ENCODE results near the gene ZNF597. TPM values are rescaled to one million over a fixed set of nuclear protein-coding genes. Genes with fewer than 3 reads are reported as not detected.

ZNF597 gene
- total RNA-seq, 4 donors from 2014 or later: 2.1 to 3.2 (median 2.5) TPM

GRCh38 chr16:3486506-3487215, 43.4 kb upstream of the ZNF597 start:
- DNase-seq (ENCODE audit: low spot score in 2 of 2): no peak
- WGBS, 2 donors: 91% methylated on average over 22 to 24 of the region's 24 CpGs
- H3K4me3 ChIP-seq (ENCODE audit: low read depth, poor library complexity, severe bottlenecking): no peak overlapping the region
- intact Hi-C loops (cut with DNase I; ENCODE audit: low total_unique reads): no loop called here
- TF ChIP-seq POLR2A (IDR thresholded peaks at IDR 0.05): no peak
- TF ChIP-seq CTCF (IDR thresholded peaks at IDR 0.05): no peak

- no peak for TF ChIP-seq CTCF (IDR thresholded peaks at IDR 0.05)
- no peak for TF ChIP-seq POLR2A (IDR thresholded peaks at IDR 0.05)
- 88 to 89% methylated on average over 7 to 14 of the region's 20 CpGs for WGBS, 2 donors
- H3K4me3 ChIP-seq (ENCODE audit: low read depth, poor library complexity, severe bottlenecking): no peak overlapping the region
- no peak for DNase-seq (ENCODE audit: low spot score in 2 of 2)
- intact Hi-C loops (cut with DNase I; ENCODE audit: low total_unique reads): no loop called here
Observed at GRCh38 chr16:3485821-3486505, 42.7 kb upstream of the ZNF597 start.

- TF ChIP-seq POLR2A (IDR thresholded peaks at IDR 0.05) (no peak), CTCF (IDR thresholded peaks at IDR 0.05) (no peak)
- no peak overlapping the region for H3K4me3 ChIP-seq (ENCODE audit: low read depth, poor library complexity, severe bottlenecking)
- DNase-seq (ENCODE audit: low spot score in 2 of 2): no peak
- intact Hi-C loops (cut with DNase I; ENCODE audit: low total_unique reads): no loop called here
- WGBS, 2 donors: 87 to 90% methylated on average over 12 to 15 of the region's 15 CpGs
Observed at GRCh38 chr16:3485097-3485745, 41.9 kb upstream of the ZNF597 start.

GRCh38 chr16:3484318-3485096, 41.2 kb upstream of the ZNF597 start:
- no peak overlapping the region for H3K4me3 ChIP-seq (ENCODE audit: low read depth, poor library complexity, severe bottlenecking)
- intact Hi-C loops (cut with DNase I; ENCODE audit: low total_unique reads): no loop called here
- WGBS, 2 donors: 90 to 91% methylated on average over 29 to 30 of the region's 30 CpGs
- TF ChIP-seq POLR2A (IDR thresholded peaks at IDR 0.05): no peak
- no peak for TF ChIP-seq CTCF (IDR thresholded peaks at IDR 0.05)
- no peak for DNase-seq (ENCODE audit: low spot score in 2 of 2)

GRCh38 chr16:3482659-3483241, 39.4 kb upstream of the ZNF597 start:
- no peak overlapping the region for H3K4me3 ChIP-seq (ENCODE audit: low read depth, poor library complexity, severe bottlenecking)
- no peak for DNase-seq (ENCODE audit: low spot score in 2 of 2)
- intact Hi-C loops (cut with DNase I; ENCODE audit: low total_unique reads): no loop called here
- WGBS, 2 donors: 96% methylated on average over 18 of the region's 18 CpGs
- no peak for TF ChIP-seq CTCF (IDR thresholded peaks at IDR 0.05)
- TF ChIP-seq POLR2A (IDR thresholded peaks at IDR 0.05): no peak

Measured in lower leg skin (tissue), 4 donors.